ENCODE results near the gene RNU6-1.

RNU6-1 gene

DNA sequence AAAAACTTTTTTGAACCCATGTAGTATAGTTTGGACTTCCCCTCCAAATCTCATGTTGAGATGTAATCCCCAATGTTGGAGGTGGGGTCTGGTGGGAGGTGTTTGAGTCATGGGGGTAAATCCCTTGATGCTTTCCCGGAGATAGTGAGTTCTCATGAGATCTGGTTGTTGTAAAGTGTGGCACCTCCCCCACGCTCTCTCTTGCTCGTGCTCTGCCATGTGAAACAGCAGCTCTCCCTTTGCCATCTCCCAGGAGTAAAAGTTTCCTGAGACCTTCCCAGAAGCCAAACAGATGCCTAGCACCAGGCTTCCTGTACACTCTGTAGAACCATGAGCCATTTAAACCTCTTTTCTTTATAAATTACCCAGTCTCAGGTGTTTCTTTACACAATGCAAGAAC, 16.0 kb upstream of the RNU6-1 start:
- FAIRE-seq (no peak), DNase-seq (ENCODE audit: insufficient read length) (no peak)
- TF ChIP-seq POLR2A (IDR thresholded peaks at IDR 0.05; ENCODE audit: low read depth, low read length) (no peak), POLR2AphosphoS5 (IDR thresholded peaks at IDR 0.05; ENCODE audit: low read depth, low read length) (no peak), TAF1 (IDR thresholded peaks at IDR 0.05; ENCODE audit: borderline replicate concordance, low read depth, low read length) (no peak)

DNA sequence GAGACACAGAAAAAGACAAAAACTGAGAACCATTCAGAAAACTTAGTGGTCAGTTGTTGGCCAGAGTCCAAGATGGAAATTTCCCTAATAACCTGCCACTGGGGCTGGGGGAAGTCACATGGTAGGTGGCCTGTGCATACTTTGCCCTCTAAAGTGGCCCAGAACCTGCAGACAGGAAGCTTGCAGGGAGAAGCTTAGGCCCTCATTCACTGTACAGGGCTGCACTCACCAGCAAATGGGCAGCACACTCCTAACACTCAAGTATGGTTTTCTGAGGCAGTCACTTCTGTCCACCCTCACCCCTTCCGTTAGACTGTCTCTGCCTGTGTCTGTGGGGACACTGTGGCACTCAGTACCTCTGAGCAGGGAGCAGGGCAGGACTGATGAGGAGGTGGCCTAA, 14.5 kb upstream of the RNU6-1 start:
- TF ChIP-seq POLR2A (IDR thresholded peaks at IDR 0.05; ENCODE audit: low read depth, low read length) (no peak), TAF1 (IDR thresholded peaks at IDR 0.05; ENCODE audit: borderline replicate concordance, low read depth, low read length) (no peak), POLR2AphosphoS5 (IDR thresholded peaks at IDR 0.05; ENCODE audit: low read depth, low read length) (no peak)
- FAIRE-seq (no peak), DNase-seq (ENCODE audit: insufficient read length) (no peak)

DNA sequence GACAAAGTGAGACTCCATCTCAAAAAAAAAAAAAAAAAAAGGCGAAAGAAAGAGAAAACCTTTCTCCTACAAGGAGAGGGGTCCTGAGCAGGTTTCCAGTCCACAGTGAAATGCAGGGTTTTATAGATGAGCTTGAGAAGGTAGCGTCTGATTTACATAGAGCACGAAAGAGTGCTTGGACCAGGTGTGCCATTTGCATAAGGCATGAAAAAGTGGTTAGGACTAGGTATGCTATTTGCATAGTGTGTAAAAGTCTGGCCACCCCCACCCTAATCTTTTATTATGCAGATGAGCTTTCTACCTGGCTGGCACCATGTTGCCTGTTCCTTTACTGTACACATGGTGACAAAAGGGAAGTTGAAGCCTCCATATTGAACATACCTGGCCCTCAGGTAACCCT, 13.6 kb upstream of the RNU6-1 start:
- DNase-seq (ENCODE audit: insufficient read length) (no peak), FAIRE-seq (no peak)
- no peak for TF ChIP-seq POLR2AphosphoS5 (IDR thresholded peaks at IDR 0.05; ENCODE audit: low read depth, low read length)
- no peak for TF ChIP-seq POLR2A (IDR thresholded peaks at IDR 0.05; ENCODE audit: low read depth, low read length)
- TF ChIP-seq TAF1 (IDR thresholded peaks at IDR 0.05; ENCODE audit: borderline replicate concordance, low read depth, low read length) = no peak

DNA sequence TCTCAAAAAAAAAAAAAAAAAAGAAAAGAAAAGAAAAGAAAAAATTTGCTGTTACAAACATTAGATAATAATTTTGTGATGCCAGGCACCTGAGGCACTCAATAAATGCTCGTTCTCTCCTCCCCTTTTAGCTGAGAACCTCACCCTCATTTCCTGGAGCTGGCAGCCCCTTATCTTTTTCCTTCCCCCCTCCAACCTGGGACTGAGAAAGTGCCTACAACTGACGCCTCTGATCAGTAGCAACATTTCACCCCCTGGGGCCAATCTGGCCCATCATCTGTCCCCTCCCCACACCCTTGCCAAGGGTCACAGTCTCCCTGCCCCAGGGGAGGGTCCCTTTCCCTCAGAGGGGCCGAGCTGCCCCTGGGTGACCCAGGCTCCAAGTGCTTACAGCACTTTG, 12.6 kb upstream of the RNU6-1 start:
- TF ChIP-seq POLR2A (IDR thresholded peaks at IDR 0.05; ENCODE audit: low read depth, low read length) = no peak
- TF ChIP-seq TAF1 (IDR thresholded peaks at IDR 0.05; ENCODE audit: borderline replicate concordance, low read depth, low read length) = no peak
- no peak for TF ChIP-seq POLR2AphosphoS5 (IDR thresholded peaks at IDR 0.05; ENCODE audit: low read depth, low read length)
- DNase-seq (ENCODE audit: insufficient read length) (no peak), FAIRE-seq (no peak)

DNA sequence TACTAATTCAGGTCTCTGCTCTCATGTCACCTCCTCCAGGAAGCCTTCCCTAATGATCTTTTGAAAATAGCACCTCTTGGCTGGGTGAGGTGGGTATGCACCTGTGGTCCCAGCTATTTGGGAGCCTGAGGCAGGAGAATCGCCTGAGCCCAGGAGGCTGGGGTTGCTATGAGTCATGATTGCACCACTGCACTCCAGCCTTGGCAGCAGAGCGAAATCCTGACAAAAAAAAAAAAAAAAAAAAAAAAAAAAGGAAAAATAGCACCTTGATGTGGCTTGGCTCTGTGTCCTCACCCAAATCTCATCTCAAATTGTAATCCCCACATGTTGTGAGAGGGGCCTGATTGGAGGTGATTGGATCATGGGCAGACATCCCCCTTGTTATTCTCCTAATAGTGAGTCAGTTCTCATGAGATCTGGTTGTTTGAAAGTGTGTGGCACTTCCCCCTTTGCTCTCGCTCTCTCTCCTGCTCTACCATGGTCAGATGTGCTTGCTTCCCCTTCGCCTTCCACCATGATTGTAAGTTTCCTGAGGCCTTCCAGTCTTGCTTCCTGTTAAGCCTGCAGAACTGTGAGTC, 11.2 kb upstream of the RNU6-1 start:
- TF ChIP-seq TAF1 (IDR thresholded peaks at IDR 0.05; ENCODE audit: borderline replicate concordance, low read depth, low read length) (no peak), POLR2A (IDR thresholded peaks at IDR 0.05; ENCODE audit: low read depth, low read length) (no peak), POLR2AphosphoS5 (IDR thresholded peaks at IDR 0.05; ENCODE audit: low read depth, low read length) (no peak)
- no peak for DNase-seq (ENCODE audit: insufficient read length)
- FAIRE-seq = no peak

DNA sequence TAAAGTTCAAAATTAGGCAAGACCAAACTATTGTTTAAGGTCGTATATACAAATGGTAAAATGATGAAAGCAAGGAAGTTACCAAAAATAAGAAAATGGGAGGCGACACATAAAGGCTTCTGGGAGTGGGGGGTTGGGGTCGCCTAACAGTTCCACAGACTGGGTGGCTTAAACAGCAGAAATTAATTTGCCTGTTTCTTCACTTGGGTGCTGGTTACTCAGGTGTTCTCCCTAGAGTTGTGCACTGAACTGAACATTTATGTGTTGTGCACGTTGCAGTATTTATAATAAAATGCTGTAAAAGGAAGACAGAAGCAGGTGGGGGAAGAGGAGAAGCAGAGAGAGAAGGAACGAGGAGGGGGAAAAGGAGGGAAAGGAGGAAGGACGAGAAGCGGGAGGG, 10.5 kb upstream of the RNU6-1 start:
- TF ChIP-seq POLR2A (IDR thresholded peaks at IDR 0.05; ENCODE audit: low read depth, low read length) (no peak), POLR2AphosphoS5 (IDR thresholded peaks at IDR 0.05; ENCODE audit: low read depth, low read length) (no peak), TAF1 (IDR thresholded peaks at IDR 0.05; ENCODE audit: borderline replicate concordance, low read depth, low read length) (no peak)
- FAIRE-seq (no peak), DNase-seq (ENCODE audit: insufficient read length) (no peak)

DNA sequence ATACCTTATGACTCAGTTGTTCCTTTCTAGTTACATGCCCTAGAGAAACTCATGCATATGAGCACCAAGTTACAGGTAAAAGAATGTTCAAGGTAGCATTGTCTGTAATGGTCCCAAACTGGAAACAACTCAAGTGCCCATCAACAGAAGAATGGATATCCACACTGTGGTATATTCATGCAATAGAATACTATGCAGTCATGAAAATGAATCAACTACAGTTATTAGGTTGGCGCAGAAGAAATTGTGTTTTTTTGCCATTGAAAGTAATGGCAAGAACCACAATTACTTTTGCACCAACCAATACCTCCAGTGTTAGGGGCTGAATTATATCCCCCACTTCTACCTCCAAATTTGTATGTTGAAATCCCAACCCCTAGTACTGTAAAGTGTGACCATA, 9.7 kb upstream of the RNU6-1 start:
- no peak for DNase-seq (ENCODE audit: insufficient read length)
- FAIRE-seq = no peak
- TF ChIP-seq TAF1 (IDR thresholded peaks at IDR 0.05; ENCODE audit: borderline replicate concordance, low read depth, low read length) (no peak), POLR2AphosphoS5 (IDR thresholded peaks at IDR 0.05; ENCODE audit: low read depth, low read length) (no peak)

DNA sequence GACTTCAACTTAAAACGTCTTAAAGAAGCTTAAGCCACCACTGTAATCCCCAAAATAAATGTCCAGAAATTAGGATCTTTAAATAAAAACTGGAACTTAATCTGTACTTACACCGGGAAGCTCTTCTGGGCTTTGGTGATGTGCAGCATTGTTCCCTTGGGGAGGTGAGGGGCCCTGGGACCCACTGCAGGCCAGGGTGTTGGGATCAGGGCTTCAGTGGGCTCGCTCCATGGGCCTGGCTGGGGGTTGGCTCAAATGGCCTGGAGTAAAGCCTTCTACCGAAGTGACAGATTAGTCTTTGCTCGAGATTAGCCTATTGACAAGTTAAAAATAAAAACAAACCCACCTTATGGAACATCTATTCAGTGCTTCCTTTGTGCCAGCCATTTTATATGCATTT, 6.1 kb upstream of the RNU6-1 start:
- no peak for DNase-seq (ENCODE audit: insufficient read length)
- TF ChIP-seq POLR2AphosphoS5 (IDR thresholded peaks at IDR 0.05; ENCODE audit: low read depth, low read length) (no peak), TAF1 (IDR thresholded peaks at IDR 0.05; ENCODE audit: borderline replicate concordance, low read depth, low read length) (no peak)
- no peak for FAIRE-seq

DNA sequence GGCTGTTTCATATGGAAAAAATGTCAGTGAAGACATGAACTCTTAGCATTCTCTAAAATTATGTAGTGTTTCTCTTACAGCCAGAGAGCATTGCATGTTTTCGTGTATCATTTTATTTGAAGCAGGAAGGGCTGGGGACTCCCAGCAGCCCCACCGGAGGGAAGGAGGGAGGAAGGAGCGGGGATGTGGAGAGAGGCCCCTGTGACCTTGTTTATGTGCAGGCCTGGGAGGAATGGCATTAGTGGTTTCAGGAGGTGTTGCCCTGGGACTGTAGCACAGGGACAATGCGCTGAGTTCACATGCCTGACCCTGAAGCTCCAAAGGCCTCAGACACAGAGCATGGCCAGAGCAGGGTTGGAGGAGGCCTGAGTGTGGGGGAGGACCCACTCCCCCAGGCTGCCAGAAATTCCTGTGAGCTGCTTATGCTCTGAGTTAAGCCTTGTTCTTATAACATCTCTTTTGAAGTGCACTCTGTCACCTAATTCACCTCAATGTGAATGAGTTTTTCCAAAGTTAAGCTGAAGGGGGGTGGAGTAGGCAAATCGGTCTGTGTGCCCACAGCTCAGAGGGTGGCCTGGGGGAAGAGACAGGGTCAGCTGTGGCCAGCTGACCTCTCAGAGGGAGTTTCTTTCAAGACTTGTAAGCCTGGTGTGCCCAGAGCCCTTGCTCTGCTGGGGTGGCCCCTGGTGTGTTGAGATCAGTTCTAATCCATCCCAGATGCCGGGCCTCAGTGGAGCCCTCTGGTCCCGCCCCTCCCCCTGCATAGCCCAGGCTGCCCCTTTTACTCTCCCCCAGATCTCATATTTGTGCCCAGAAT, 3.9 kb upstream of the RNU6-1 start:
- DNase-seq (ENCODE audit: insufficient read length) = no peak

DNA sequence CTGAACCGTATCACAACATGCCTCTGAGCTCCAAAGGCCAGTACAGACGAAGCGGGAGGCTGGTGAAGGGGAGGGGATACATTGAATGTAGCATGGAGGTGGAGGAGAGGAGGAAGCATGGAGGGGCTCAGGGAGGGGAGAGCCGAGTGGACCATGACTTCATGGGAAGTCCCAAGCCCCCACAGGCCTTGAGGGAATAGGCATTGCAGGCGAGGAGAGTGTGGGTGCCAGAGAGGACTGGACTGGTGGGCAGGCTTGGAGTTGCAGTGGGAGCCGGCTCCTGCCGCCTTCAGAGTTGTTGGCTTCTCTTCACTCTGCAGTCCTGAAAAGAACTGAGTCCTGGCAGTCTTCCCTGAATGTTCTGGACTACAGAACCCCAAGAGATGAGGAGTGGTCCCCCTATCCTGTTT, 3.3 kb upstream of the RNU6-1 start:
- no peak for DNase-seq (ENCODE audit: insufficient read length)
- no peak for TF ChIP-seq POLR2AphosphoS5 (IDR thresholded peaks at IDR 0.05; ENCODE audit: low read depth, low read length)
- no peak for TF ChIP-seq TAF1 (IDR thresholded peaks at IDR 0.05; ENCODE audit: borderline replicate concordance, low read depth, low read length)
- TF ChIP-seq POLR2A (IDR thresholded peaks at IDR 0.05; ENCODE audit: low read depth, low read length) = no peak
- no peak for FAIRE-seq

More for the DNA sequence above, 3.9 kb upstream of the RNU6-1 start:
- no peak for FAIRE-seq
- TF ChIP-seq POLR2AphosphoS5 (IDR thresholded peaks at IDR 0.05; ENCODE audit: low read depth, low read length) = no peak
- TF ChIP-seq POLR2A (IDR thresholded peaks at IDR 0.05; ENCODE audit: low read depth, low read length) = no peak
- TF ChIP-seq TAF1 (IDR thresholded peaks at IDR 0.05; ENCODE audit: borderline replicate concordance, low read depth, low read length) = no peak

DNA sequence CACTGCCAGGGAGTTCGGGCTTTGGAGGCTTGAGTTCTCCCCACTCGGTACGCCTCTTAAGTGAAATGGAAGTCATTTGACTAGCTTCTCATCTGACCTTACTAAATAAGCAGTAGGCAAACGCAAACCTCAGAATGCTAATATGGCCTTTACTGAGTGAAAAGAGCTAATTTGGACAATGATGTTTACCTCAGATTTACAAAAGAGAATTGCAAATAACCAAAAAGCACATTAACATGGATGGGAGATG, 1.6 kb upstream of the RNU6-1 start:
- TF ChIP-seq POLR2A (IDR thresholded peaks at IDR 0.05; ENCODE audit: low read depth, low read length) (no peak), POLR2AphosphoS5 (IDR thresholded peaks at IDR 0.05; ENCODE audit: low read depth, low read length) (no peak)
- DNase-seq (ENCODE audit: insufficient read length) (no peak), FAIRE-seq (no peak)

DNA sequence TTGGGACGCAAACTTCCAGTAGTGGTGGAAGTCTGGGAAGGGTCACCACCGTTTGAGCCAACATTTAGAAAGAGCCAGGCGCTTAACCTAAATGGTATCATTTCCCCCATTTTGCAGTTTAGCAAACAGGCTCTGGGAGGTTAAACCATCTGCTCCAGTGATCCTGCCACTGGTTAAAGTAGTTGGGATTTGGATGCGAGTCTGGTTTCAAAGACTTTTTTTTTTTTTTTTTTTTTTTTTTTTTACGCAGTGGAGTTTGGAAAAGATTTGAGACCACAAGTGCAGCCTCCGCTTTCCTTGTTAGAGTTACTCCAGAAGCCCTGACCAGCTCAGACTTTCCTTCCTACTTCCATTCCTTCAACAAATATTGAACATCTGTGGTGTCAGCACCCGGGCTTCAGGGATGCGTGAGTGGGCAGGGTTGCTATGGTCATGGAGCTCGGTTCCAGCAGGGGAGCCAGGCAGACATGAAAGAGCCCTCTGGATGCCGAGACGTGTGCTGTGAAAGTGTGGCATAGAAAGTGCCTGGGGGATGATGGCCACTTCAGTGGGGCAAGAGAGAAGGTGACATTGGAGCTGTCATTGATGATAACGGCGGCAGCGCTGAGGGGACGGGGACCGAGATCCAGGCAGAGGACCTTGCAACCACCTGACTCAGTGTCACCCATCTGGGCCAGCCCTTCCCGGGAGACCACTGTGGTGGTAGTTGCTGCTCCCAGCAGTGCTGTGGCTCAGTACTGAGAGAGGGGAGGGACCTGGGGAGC, 1.1 kb upstream of the RNU6-1 start:
- no peak for DNase-seq (ENCODE audit: insufficient read length)
- TF ChIP-seq POLR2A (IDR thresholded peaks at IDR 0.05; ENCODE audit: low read depth, low read length) (no peak), POLR2AphosphoS5 (IDR thresholded peaks at IDR 0.05; ENCODE audit: low read depth, low read length) (no peak), TAF1 (IDR thresholded peaks at IDR 0.05; ENCODE audit: borderline replicate concordance, low read depth, low read length) (no peak)
- FAIRE-seq = peak; percentile 36

Data from GM12892 (cell line).